Bronchial epithelial cell (primary cell): ENCODE data around the gene OSBPL9. TPM values are rescaled to one million over a fixed set of nuclear protein-coding genes. Genes with fewer than 3 reads are reported as not detected.

Source experiments
- DNase-seq: peaks from one replicate; pipeline ENCODE4 v3.0.0-alpha.2; 2010; ENCODE audit warnings: low read depth
- FAIRE-seq: peaks from 2 replicates; lab custom pipeline; 2011; peaks lifted over from hg19 to GRCh38; lab: Jason Lieb, UNC
- H3K27me3 ChIP-seq: 2 replicates; pipeline ENCODE4 v1.5.1; 2011; ENCODE audit warnings: low read length; ENCODE audit not compliant: control insufficient read depth, insufficient read depth
- H3K36me3 ChIP-seq: 2 replicates; pipeline ENCODE4 v1.5.1; 2011; ENCODE audit warnings: low read length; ENCODE audit not compliant: control insufficient read depth, insufficient read depth
- H3K4me3 ChIP-seq: 2 replicates; pipeline ENCODE4 v1.5.1; 2011; ENCODE audit warnings: mild to moderate bottlenecking, low read depth, low read length, control low read depth
- total RNA-seq: library from RNA; depleted of rRNA; stranded (reverse); fragments of >200 nt; gene quantifications from 2 replicates; pipeline ENCODE4 v1.2.1, GENCODE V29; 2014
- TF ChIP-seq, protein P1 (sequence below): IDR thresholded peaks from 2 replicates; pipeline ENCODE4 v1.5.1; 2011; ENCODE audit warnings: mild to moderate bottlenecking, moderate library complexity, low read length, control low read depth, inconsistent platforms; ENCODE audit not compliant: insufficient read depth, severe bottlenecking

Gene OSBPL9
- total RNA-seq, 1 donor from 2014 or later, result 69.8 TPM

DNA sequence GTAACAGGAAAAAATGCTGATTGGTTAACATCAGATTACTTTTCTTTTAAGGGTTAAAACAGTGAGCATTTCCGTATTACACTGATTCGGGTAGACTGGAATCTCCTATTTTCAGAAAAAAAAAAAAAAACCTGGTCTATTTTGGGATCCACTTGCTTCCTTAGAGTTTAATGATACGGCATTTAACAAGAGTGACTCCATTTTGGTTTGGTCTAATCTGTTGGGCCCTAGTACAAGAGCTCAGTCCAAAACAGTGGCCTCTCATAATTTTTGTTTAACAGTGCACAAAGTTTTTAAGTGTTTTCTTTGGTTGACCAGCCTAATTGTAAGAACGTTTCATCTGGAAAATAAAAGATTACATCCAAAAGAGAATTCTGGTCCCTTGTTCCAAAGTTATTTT is 141.4 kb downstream of the OSBPL9 start:
- no peak for DNase-seq
- no peak for FAIRE-seq
- H3K27me3 ChIP-seq, result no peaks in the 10 kb centered on the region
- H3K4me3 ChIP-seq, result no peak overlapping the region
- peaks cover 1% of the 10 kb centered on the region for H3K36me3 ChIP-seq
- TF ChIP-seq, protein P1, sequence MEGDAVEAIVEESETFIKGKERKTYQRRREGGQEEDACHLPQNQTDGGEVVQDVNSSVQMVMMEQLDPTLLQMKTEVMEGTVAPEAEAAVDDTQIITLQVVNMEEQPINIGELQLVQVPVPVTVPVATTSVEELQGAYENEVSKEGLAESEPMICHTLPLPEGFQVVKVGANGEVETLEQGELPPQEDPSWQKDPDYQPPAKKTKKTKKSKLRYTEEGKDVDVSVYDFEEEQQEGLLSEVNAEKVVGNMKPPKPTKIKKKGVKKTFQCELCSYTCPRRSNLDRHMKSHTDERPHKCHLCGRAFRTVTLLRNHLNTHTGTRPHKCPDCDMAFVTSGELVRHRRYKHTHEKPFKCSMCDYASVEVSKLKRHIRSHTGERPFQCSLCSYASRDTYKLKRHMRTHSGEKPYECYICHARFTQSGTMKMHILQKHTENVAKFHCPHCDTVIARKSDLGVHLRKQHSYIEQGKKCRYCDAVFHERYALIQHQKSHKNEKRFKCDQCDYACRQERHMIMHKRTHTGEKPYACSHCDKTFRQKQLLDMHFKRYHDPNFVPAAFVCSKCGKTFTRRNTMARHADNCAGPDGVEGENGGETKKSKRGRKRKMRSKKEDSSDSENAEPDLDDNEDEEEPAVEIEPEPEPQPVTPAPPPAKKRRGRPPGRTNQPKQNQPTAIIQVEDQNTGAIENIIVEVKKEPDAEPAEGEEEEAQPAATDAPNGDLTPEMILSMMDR, result no peak

DNA sequence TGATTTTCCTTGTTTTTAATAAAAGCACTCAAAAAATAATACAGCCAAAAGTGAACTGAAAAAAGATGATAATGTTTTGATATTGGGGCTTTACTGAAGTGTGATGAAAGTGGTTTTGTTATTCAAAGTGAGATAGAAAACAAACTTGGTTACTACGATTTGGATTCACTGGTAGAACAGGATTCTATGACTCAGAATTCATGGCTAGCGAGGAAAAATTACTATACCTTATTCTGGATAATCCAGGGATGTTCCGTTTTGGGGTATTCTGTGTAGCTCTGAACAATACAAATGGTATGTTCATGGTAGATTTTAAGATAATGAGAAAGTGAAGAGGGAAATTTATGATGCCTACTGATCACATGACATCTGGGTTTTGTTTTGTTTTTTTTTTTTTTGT is 144.0 kb downstream of the OSBPL9 start:
- Histone ChIP-seq H3K4me3 (no peak overlapping the region), H3K36me3 (peaks cover 1% of the 10 kb centered on the region), H3K27me3 (no peaks in the 10 kb centered on the region)
- DNase-seq, result peak; percentile 55
- TF ChIP-seq, protein P1, result no peak
- no peak for FAIRE-seq

DNA sequence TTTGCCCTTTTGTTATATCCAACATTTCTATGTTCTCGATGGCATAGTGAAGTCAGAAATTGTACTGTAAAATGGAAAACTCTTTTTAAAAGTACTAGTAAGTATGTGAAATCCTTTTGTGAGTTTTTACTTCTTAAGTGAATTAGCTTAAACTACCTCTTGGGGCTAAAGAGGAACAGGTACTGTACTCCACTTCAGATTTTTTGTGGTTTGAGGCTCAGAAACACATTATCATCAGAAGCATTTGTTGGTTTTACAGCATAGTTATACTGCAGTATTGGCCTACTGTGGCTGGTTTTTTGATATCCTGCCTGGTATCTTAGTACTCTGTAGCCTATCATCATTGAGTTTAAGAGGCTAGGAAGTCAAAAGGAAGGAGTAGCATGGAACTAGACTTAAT is 144.5 kb downstream of the OSBPL9 start:
- FAIRE-seq, result no peak
- DNase-seq, result no peak
- no peak overlapping the region for H3K4me3 ChIP-seq
- TF ChIP-seq, protein P1, result no peak
- no peaks in the 10 kb centered on the region for H3K27me3 ChIP-seq
- H3K36me3 ChIP-seq, result peaks cover 1% of the 10 kb centered on the region

DNA sequence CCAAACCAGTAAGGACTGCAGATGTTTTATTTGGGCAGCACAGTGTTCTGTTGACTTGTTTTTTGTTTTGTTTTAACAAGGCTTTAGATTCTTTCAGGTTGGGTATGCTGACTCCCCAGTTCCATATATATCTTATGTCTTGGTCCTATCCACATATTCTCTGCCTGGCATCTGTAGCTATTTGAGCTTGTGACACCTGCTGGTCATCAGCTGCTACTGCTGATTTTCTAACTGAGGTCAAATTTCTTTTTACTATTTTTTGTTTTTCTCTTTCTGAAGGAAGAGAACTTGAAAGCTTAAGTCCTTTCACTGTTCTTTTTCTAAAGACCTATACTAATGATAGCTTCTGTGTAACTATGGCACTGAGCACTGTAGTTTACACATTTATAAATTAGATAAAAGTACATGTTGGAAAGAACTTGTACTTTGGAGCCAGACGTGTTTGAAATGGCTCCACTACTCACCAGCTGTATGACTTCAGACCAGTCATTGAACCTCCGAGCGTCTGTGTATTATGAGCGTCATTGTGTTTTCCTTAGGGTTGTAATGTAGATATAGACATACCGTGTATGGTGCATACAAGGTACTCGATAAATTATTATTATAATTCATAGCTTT is 152.2 kb downstream of the OSBPL9 start:
- TF ChIP-seq, protein P1, result peak; percentile 63
- peaks cover 7% of the 10 kb centered on the region for H3K36me3 ChIP-seq
- DNase-seq, result peak; percentile 67
- H3K27me3 ChIP-seq, result no peaks in the 10 kb centered on the region
- H3K4me3 ChIP-seq, result no peak overlapping the region
- no peak for FAIRE-seq

DNA sequence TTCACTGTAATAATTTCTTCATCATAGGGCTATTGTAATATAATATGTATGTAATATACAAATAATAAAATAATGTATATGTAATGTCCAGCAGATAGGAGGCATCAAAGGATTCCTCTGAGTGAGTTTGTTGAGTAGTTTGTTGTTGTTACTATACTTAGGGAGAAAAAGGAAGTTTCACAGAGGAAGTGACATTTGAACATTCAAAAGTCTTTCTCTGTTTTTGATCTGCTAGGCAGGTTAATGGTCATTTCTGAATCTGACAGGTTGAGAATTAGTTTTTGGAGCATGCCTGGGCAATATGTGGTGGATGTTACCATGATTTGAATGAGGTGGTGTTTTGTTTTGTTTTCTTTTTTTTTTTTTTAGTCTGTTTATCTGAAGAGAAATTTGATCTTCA is 159.5 kb downstream of the OSBPL9 start:
- TF ChIP-seq, protein P1, result no peak
- Histone ChIP-seq H3K36me3 (peaks cover 3% of the 10 kb centered on the region), H3K4me3 (no peak overlapping the region), H3K27me3 (no peaks in the 10 kb centered on the region)
- FAIRE-seq, result no peak
- no peak for DNase-seq

DNA sequence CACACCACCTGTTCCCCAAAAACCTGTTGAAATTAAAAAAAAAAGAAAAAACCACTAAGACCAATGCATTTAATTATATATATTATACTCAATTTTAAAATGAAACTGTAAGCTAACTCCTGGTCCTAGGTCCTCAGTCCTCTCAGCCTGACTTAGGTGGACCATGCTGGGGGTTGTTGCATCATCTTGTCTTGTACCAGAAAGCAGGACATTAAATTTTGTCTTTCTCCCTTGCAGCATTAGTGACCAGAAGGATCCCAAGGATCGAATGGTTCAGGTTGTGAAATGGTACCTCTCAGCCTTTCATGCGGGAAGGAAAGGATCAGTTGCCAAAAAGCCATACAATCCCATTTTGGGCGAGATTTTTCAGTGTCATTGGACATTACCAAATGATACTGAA is 164.0 kb downstream of the OSBPL9 start:
- Histone ChIP-seq H3K36me3 (peaks cover 9% of the 10 kb centered on the region), H3K4me3 (no peak overlapping the region), H3K27me3 (no peaks in the 10 kb centered on the region)
- FAIRE-seq (no peak), DNase-seq (no peak)
- TF ChIP-seq, protein P1, result no peak
